Esophagus mucosa (tissue), 1 donor: ENCODE measurements around the gene GAB2. TPM values are rescaled to one million over a fixed set of nuclear protein-coding genes. Genes with fewer than 3 reads are reported as not detected.
"Not testable (repeated sequence)": the region's sequence is repeated elsewhere in the genome, so short reads cannot be mapped to it uniquely, and the experiment has no call there.

Experiments used
- ATAC-seq: fragments of 200-7000 bp; cut with Tn5 transposase; one replicate; pipeline ENCODE4 v1.9.1; 2020
- total RNA-seq: library from RNA; stranded (reverse); gene quantifications from one replicate; pipeline ENCODE4 v1.2.4, GENCODE V29; 2023
- donor health status: DM: yes; HTN: yes; CAD: no.

The GAB2 gene
- total RNA-seq, 1 donor from 2014 or later = 10.8 TPM

DNA sequence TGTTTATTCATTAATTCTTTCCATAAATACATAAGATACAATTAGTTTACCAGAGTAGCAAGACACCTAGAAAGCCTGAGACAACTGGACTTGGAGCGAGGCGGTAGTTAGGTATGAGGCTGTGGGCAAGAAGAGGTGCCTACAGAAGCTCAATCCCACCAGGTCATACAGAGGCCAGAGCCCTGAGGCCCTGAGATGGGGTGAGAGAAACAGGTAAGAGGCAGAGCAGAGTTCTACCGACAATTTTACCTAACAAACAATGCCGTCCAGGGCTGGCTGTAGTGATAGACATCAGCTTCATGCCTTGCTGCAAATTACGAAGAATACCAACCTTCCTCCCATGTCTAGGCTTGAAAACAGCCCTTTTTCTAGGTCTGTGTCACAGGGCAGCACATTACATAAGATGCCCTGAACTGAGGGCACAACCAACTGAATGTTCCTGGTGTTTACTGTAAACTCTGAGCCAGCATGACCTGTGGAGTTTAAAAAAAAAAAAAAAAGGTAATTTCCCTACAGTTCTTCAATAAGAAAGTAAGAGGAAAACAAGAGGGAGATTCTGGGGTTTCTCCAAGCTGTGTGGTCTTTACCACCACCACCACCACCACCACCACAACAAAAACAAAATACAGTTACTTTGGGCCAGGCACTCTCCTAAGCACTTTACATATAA is 105.8 kb downstream of the GAB2 start:
- ATAC-seq = no peak

- ATAC-seq = no peak
Measured at GRCh38 chr11:78310500-78310909, 107.1 kb downstream of the GAB2 start.

DNA sequence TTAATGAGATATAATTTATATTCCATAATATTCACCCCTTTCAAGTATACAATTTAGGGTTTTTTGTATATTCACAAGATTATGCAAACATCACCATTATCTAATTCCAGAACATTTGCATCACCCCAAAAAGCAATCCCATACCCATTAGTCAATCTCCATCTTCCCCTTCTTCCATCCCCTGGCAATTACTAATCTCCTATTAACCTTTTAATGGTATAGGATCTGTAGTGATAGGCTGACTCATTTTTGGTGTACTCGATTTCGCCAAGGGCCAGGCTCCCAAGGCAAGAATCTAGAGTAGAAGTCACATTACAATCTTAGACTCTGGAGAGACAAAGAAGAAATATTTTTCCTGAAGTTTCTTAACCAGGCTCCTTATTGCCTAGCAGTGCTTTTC is 113.4 kb downstream of the GAB2 start:
- no peak for ATAC-seq

GRCh38 chr11:78300108-78300839 is 117.3 kb downstream of the GAB2 start:
- ATAC-seq = no peak

- no peak for ATAC-seq
Measured at GRCh38 chr11:78299000-78299710, 118.5 kb downstream of the GAB2 start.

GRCh38 chr11:78298291-78298771 is 119.3 kb downstream of the GAB2 start:
- ATAC-seq = no peak

DNA sequence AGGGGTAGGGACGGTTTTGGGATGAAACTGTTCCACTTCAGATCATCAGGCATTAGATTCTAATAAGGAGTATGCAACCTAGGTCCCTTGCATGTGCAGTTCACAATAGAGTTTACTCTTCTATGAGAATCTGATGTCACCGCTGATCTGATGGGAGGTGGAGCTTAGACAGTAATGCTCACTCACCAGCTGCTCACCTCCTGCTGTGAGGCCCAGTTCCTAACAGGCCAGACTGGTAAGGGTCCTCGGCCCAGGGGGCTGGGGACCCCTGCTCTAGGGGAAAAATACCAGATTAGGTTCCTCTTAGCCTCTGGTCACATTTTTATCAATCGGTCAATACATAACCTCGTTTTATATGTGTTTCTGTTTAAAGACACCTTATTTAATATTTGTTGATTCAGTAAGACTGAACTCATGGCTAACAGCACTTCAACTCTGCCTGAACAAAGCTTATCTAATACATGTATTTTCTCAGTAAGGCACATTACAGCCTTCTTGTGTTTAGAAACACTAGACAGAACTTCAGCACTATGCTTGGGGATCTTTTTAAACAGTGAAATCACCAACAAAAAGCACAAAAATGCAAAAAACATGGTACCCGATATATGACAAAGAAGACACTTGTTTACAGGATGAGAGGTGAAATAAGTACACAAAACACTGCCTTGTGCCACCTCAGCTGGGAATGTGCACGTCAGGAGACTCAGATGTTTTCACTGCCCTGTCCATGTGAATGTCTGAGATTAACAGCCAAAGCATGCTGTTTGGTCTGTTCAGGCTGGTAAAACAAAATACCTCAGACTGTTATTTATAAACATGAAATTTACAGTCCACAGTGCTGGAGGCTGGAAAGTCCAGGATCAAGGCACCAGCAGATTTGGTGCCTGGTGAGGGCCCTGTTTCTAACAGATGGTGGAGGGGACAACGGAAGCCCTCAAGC is 121.4 kb downstream of the GAB2 start:
- no peak for ATAC-seq

DNA sequence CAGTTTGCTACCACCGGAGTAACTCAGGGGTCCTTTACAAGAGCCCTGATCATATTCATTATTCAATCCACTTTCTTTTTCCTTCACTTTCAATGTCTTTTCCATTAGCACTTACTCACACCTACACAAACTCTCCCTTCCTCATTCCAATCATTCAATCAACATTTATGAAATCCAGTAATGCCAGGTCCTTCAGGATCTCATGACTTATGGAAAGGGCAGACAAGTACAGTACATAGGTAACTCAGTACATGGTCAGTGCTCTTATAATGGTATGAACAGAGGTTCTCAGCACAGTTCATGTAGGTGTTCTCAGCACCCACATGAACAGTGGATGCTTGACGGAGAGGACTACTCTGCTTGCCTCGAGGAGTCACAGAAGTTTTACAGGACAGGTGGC is 122.3 kb downstream of the GAB2 start:
- no peak for ATAC-seq

DNA sequence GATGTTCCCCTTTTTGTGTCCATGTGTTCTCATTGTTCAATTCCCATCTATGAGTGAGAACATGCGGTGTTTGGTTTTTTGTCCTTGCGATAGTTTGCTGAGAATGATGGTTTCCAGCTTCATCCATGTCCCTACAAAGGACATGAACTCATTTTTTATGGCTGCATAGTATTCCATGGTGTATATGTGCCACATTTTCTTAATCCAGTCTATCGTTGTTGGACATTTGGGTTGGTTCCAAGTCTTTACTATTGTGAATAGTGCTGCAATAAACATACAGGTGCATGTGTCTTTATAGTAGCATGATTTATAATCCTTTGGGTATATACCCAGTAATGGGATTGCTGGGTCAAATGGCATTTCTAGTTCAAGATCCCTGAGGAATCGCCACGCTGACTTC is 123.5 kb downstream of the GAB2 start:
- not testable (repeated sequence) for ATAC-seq

GRCh38 chr11:78293536-78293935 is 124.1 kb downstream of the GAB2 start:
- ATAC-seq = no peak

DNA sequence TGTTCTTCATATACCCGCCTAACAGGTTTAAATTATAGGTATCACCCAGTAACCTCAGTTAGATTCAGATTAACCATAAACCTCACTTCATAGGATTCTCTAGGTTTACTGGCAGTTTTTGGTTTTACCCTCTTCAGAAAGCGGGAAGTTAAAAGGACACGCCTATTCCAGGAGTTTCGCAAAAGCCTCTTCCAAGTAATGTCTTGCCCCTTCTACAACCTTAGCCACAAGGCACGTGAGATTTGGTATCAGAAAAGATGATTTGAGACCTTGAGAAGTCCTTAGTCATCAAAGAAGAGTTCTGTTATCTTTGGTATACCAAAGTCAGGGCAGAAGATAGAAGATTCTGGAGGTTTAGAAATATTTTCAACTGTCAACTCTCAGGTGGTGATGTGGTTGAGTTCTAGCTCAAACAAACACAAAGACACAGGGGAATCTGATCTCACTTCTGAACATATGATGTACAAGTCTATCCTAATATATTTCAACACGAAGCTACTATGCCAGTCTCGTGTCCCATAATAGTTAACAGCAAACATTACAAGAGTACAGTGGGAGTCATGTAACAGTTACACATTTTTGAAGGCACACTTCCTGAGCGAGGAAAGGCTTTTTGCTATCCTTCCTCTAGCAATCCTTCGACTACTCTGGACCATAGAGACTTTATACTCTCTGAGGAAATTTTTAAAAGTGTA is 125.4 kb downstream of the GAB2 start:
- ATAC-seq = no peak

GRCh38 chr11:78291503-78292108 is 126.0 kb downstream of the GAB2 start:
- ATAC-seq = no peak

- peak; percentile 65 for ATAC-seq
Measured at GRCh38 chr11:78290293-78291176, 127.1 kb downstream of the GAB2 start.

DNA sequence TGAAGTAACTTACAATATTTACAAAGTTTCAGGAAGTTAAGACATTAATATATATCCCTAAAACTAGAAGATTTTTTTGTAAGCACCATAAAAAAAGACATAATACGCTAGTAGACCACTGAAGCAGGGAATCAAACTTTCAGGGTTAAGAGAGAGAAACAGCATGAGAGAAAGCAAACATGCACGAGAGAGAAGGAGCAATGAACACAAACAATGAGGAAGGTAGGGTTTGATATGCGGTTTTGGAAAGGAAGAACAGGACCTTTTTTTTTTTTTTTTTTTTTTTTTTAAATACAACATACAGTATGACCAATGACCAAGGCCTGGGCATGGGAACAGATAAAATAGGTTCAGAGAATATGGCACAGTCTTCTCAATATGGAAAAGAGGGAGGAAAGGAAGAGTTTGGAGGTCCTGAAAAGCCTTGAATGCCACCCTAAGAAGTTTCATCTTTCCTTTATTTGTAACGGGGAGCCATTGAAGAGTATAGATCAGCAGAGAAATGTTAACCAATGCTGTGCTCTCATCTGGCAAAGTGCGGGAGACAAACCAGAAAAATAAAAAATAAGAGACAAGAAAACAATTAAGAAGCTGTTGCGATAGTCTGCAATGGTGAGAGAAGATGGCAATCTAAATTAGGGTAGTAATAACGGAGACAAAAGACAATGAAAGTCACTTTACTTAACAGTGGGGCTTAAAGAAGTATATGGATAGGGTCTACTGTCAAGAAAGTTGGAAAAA is 127.9 kb downstream of the GAB2 start:
- no peak for ATAC-seq

DNA sequence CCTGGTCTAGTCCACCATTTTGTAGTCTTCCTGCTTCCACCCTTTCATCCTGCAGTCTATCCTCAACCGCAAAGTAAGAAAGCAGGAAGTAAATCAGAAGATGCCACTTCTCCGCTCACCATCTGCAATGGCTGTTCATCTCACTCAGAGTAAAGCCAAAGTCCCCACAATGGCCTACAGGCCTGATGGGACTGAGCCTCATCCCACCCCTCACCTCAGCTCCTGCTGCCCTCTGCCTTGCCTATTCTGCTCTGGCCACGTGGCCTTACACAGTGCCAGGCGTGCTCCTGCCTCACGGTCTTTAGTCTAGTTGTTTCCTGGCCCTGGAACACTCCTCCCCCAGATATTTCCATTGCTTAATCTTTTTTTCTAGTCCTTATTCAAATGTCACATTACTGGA is 133.4 kb downstream of the GAB2 start:
- ATAC-seq = no peak

DNA sequence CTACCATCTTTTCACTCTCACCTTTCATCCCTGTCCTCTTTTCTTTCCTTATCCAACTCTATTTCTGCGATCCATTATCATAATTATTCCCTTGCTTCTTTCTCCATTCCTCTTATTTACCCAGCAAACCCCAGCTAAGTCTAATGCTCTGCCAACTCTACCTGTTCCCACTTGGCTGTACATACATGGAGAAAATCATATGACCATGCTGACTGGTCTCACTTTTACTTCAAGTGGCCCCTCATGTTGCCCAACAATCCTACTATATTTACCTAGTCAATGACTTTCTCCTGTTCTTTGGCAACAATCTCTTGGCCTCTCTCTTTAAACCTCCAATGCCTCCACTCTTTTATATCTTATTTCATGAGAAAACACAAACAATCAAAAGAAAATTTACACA is 134.8 kb downstream of the GAB2 start:
- ATAC-seq = no peak

GRCh38 chr11:78281511-78281910 is 136.1 kb downstream of the GAB2 start:
- no peak for ATAC-seq

DNA sequence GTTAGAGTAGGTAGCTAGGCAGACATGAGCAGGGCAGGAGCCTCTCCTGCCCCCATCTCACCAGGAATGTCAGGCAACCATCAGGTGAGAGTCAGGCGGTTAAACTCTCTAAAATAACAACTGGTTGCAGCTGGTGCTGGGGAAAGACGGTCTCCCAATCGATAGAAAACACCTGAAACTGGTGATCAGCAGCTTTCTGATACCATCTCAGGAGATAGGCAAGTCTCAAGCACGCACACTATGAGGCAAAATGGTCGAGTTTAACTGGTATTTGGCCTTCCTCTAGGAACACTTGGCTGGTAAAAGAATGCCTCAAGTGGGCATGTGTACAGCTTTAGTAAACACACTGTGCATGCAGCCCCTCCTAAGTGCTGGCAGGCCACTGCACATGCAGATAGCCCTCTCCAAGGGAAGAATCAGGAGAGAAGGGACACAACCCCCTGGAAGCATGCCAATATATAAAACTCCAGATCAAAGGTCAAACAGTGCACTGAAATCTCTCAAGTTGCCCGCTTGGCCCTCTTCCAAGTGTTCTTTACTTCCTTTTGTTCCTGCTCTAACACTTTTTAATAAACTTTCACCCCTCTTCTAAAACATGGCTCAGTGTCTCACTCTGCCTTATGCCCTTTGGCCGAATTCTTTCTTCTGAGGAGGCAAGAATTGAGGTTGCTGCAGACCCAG is 140.2 kb downstream of the GAB2 start:
- no peak for ATAC-seq

DNA sequence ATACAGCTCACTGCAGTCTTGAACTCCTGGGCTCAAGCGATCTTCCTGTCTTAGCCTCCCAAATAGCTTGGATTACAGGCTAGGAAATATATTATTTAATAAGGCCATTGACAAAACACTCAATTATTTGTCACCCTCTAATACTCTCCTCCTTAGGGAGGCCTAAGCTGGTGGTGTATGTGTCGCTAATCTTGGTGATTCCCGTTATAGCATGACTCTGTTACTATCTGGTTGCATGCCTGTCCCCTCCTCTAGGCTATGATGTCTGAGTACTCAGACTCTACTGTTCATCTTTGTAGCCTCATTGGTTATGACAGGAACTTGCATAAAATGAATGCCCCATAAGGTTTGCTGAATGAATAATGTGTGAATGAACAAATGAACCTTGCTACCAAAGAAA is 141.3 kb downstream of the GAB2 start:
- ATAC-seq = no peak
